Measurements from ENCODE around the gene LARP6.
"Not testable (repeated sequence)": the region's sequence is repeated elsewhere in the genome, so short reads cannot be mapped to it uniquely, and the experiment has no call there.

The LARP6 gene

GRCh38 chr15:70825841-70826240 lies 28.1 kb downstream of the LARP6 start:
- Histone ChIP-seq H3K9me3 (replicated peaks; ENCODE audit: low read length) (no peaks in the 10 kb centered on the region), H3K27me3 (ENCODE audit: control insufficient read depth, insufficient read depth, low read length) (no peaks in the 10 kb centered on the region), H3K4me2 (ENCODE audit: low read length) (no peak overlapping the region), H3K4me3 (ENCODE audit: low read length) (no peak overlapping the region), H3K36me3 (ENCODE audit: insufficient read depth, low read length) (peaks cover 7% of the 10 kb centered on the region), H3K9ac (ENCODE audit: low read depth, low read length) (no peak overlapping the region), H3K4me1 (ENCODE audit: control insufficient read depth, insufficient read depth, low read length) (peaks cover 18% of the 10 kb centered on the region)

- Histone ChIP-seq H3K4me3 (ENCODE audit: low read length) (no peak overlapping the region), H3K9ac (ENCODE audit: low read depth, low read length) (no peak overlapping the region), H3K27me3 (ENCODE audit: control insufficient read depth, insufficient read depth, low read length) (no peaks in the 10 kb centered on the region), H3K36me3 (ENCODE audit: insufficient read depth, low read length) (no peaks in the 10 kb centered on the region), H3K9me3 (replicated peaks; ENCODE audit: low read length) (no peaks in the 10 kb centered on the region), H3K4me2 (ENCODE audit: low read length) (no peak overlapping the region), H3K4me1 (ENCODE audit: control insufficient read depth, insufficient read depth, low read length) (peaks cover 18% of the 10 kb centered on the region)
These were observed 30.8 kb downstream of the LARP6 start for GRCh38 chr15:70823196-70823595.

GRCh38 chr15:70820214-70820613 lies 33.7 kb downstream of the LARP6 start:
- H3K36me3 ChIP-seq (ENCODE audit: insufficient read depth, low read length) = no peaks in the 10 kb centered on the region
- H3K27me3 ChIP-seq (ENCODE audit: control insufficient read depth, insufficient read depth, low read length) = no peaks in the 10 kb centered on the region
- no peak overlapping the region for H3K9ac ChIP-seq (ENCODE audit: low read depth, low read length)
- H3K9me3 ChIP-seq (replicated peaks; ENCODE audit: low read length) = no peaks in the 10 kb centered on the region
- no peak overlapping the region for H3K4me3 ChIP-seq (ENCODE audit: low read length)
- no peak overlapping the region for H3K4me2 ChIP-seq (ENCODE audit: low read length)
- peaks cover under 1% of the 10 kb centered on the region for H3K4me1 ChIP-seq (ENCODE audit: control insufficient read depth, insufficient read depth, low read length)

- Histone ChIP-seq H3K4me1 (ENCODE audit: control insufficient read depth, insufficient read depth, low read length) (no peaks in the 10 kb centered on the region), H3K27me3 (ENCODE audit: control insufficient read depth, insufficient read depth, low read length) (no peaks in the 10 kb centered on the region), H3K4me3 (ENCODE audit: low read length) (no peak overlapping the region), H3K9ac (ENCODE audit: low read depth, low read length) (no peak overlapping the region), H3K36me3 (ENCODE audit: insufficient read depth, low read length) (no peaks in the 10 kb centered on the region), H3K4me2 (ENCODE audit: low read length) (no peak overlapping the region), H3K9me3 (replicated peaks; ENCODE audit: low read length) (no peaks in the 10 kb centered on the region)
These were observed 35.4 kb downstream of the LARP6 start for GRCh38 chr15:70818580-70818979.

GRCh38 chr15:70817266-70817665 lies 36.7 kb downstream of the LARP6 start:
- Histone ChIP-seq H3K4me1 (ENCODE audit: control insufficient read depth, insufficient read depth, low read length) (peaks cover 3% of the 10 kb centered on the region), H3K9ac (ENCODE audit: low read depth, low read length) (no peak overlapping the region), H3K4me3 (ENCODE audit: low read length) (no peak overlapping the region), H3K9me3 (replicated peaks; ENCODE audit: low read length) (no peaks in the 10 kb centered on the region), H3K36me3 (ENCODE audit: insufficient read depth, low read length) (no peaks in the 10 kb centered on the region), H3K27me3 (ENCODE audit: control insufficient read depth, insufficient read depth, low read length) (no peaks in the 10 kb centered on the region), H3K4me2 (ENCODE audit: low read length) (no peak overlapping the region)

GRCh38 chr15:70815604-70816003 lies 38.4 kb downstream of the LARP6 start:
- Histone ChIP-seq H3K9ac (ENCODE audit: low read depth, low read length) (no peak overlapping the region), H3K36me3 (ENCODE audit: insufficient read depth, low read length) (no peaks in the 10 kb centered on the region), H3K27me3 (ENCODE audit: control insufficient read depth, insufficient read depth, low read length) (no peaks in the 10 kb centered on the region), H3K9me3 (replicated peaks; ENCODE audit: low read length) (no peaks in the 10 kb centered on the region), H3K4me2 (ENCODE audit: low read length) (no peak overlapping the region), H3K4me3 (ENCODE audit: low read length) (no peak overlapping the region), H3K4me1 (ENCODE audit: control insufficient read depth, insufficient read depth, low read length) (peaks cover 17% of the 10 kb centered on the region)

- H3K4me2 ChIP-seq (ENCODE audit: low read length); H3K4me3 ChIP-seq (ENCODE audit: low read length); H3K36me3 ChIP-seq (ENCODE audit: insufficient read depth, low read length); H3K27me3 ChIP-seq (ENCODE audit: control insufficient read depth, insufficient read depth, low read length); H3K9ac ChIP-seq (ENCODE audit: low read depth, low read length); H3K9me3 ChIP-seq (replicated peaks; ENCODE audit: low read length): not testable (repeated sequence)
- peaks cover 17% of the 10 kb centered on the region for H3K4me1 ChIP-seq (ENCODE audit: control insufficient read depth, insufficient read depth, low read length)
These were observed 38.9 kb downstream of the LARP6 start for GRCh38 chr15:70815011-70815410.

GRCh38 chr15:70812827-70813364 lies 41.1 kb downstream of the LARP6 start:
- no peaks in the 10 kb centered on the region for H3K36me3 ChIP-seq (ENCODE audit: insufficient read depth, low read length)
- H3K27me3 ChIP-seq (ENCODE audit: control insufficient read depth, insufficient read depth, low read length) = no peaks in the 10 kb centered on the region
- no peak overlapping the region for H3K4me2 ChIP-seq (ENCODE audit: low read length)
- H3K9ac ChIP-seq (ENCODE audit: low read depth, low read length) = no peak overlapping the region
- no peak overlapping the region for H3K4me3 ChIP-seq (ENCODE audit: low read length)
- H3K4me1 ChIP-seq (ENCODE audit: control insufficient read depth, insufficient read depth, low read length) = peaks cover 29% of the 10 kb centered on the region
- H3K9me3 ChIP-seq (replicated peaks; ENCODE audit: low read length) = no peaks in the 10 kb centered on the region

- Histone ChIP-seq H3K9ac (ENCODE audit: low read depth, low read length) (peak overlapping the region; percentile 30), H3K4me2 (ENCODE audit: low read length) (no peak overlapping the region), H3K27me3 (ENCODE audit: control insufficient read depth, insufficient read depth, low read length) (no peaks in the 10 kb centered on the region), H3K36me3 (ENCODE audit: insufficient read depth, low read length) (no peaks in the 10 kb centered on the region), H3K4me1 (ENCODE audit: control insufficient read depth, insufficient read depth, low read length) (peaks cover 45% of the 10 kb centered on the region), H3K9me3 (replicated peaks; ENCODE audit: low read length) (no peaks in the 10 kb centered on the region), H3K4me3 (ENCODE audit: low read length) (no peak overlapping the region)
These were observed 42.9 kb downstream of the LARP6 start for GRCh38 chr15:70810916-70811578.

GRCh38 chr15:70806992-70807712 lies 46.8 kb downstream of the LARP6 start:
- Histone ChIP-seq H3K9me3 (replicated peaks; ENCODE audit: low read length) (no peaks in the 10 kb centered on the region), H3K4me3 (ENCODE audit: low read length) (no peak overlapping the region), H3K36me3 (ENCODE audit: insufficient read depth, low read length) (no peaks in the 10 kb centered on the region), H3K4me2 (ENCODE audit: low read length) (no peak overlapping the region), H3K27me3 (ENCODE audit: control insufficient read depth, insufficient read depth, low read length) (no peaks in the 10 kb centered on the region), H3K9ac (ENCODE audit: low read depth, low read length) (no peak overlapping the region), H3K4me1 (ENCODE audit: control insufficient read depth, insufficient read depth, low read length) (peaks cover 50% of the 10 kb centered on the region)

GRCh38 chr15:70804388-70804787 lies 49.6 kb downstream of the LARP6 start:
- not testable (repeated sequence) for H3K9me3 ChIP-seq (replicated peaks; ENCODE audit: low read length); H3K4me2 ChIP-seq (ENCODE audit: low read length); H3K4me3 ChIP-seq (ENCODE audit: low read length); H3K9ac ChIP-seq (ENCODE audit: low read depth, low read length); H3K36me3 ChIP-seq (ENCODE audit: insufficient read depth, low read length); H3K27me3 ChIP-seq (ENCODE audit: control insufficient read depth, insufficient read depth, low read length)
- peaks cover 51% of the 10 kb centered on the region for H3K4me1 ChIP-seq (ENCODE audit: control insufficient read depth, insufficient read depth, low read length)

- peak overlapping the region; percentile 15 for H3K4me3 ChIP-seq (ENCODE audit: low read length)
- no peaks in the 10 kb centered on the region for H3K36me3 ChIP-seq (ENCODE audit: insufficient read depth, low read length)
- H3K9me3 ChIP-seq (replicated peaks; ENCODE audit: low read length) = no peaks in the 10 kb centered on the region
- peaks cover 51% of the 10 kb centered on the region for H3K4me1 ChIP-seq (ENCODE audit: control insufficient read depth, insufficient read depth, low read length)
- no peaks in the 10 kb centered on the region for H3K27me3 ChIP-seq (ENCODE audit: control insufficient read depth, insufficient read depth, low read length)
- peak overlapping the region; percentile 46 for H3K9ac ChIP-seq (ENCODE audit: low read depth, low read length)
- H3K4me2 ChIP-seq (ENCODE audit: low read length) = peak overlapping the region; percentile 14
These were observed 51.3 kb downstream of the LARP6 start for GRCh38 chr15:70802629-70803028.
